Bone marrow (tissue), 2 donors: ENCODE measurements around the gene NTRK3.
A peak's percentile ranks its signal among the peaks of the same experiment; 100 is the strongest.

ENCODE experiments used
- DNase-seq, 2 donors: peaks; one replicate each; lab custom pipeline; 2025; lab: John Stamatoyannopoulos, UW

NTRK3 gene

DNA sequence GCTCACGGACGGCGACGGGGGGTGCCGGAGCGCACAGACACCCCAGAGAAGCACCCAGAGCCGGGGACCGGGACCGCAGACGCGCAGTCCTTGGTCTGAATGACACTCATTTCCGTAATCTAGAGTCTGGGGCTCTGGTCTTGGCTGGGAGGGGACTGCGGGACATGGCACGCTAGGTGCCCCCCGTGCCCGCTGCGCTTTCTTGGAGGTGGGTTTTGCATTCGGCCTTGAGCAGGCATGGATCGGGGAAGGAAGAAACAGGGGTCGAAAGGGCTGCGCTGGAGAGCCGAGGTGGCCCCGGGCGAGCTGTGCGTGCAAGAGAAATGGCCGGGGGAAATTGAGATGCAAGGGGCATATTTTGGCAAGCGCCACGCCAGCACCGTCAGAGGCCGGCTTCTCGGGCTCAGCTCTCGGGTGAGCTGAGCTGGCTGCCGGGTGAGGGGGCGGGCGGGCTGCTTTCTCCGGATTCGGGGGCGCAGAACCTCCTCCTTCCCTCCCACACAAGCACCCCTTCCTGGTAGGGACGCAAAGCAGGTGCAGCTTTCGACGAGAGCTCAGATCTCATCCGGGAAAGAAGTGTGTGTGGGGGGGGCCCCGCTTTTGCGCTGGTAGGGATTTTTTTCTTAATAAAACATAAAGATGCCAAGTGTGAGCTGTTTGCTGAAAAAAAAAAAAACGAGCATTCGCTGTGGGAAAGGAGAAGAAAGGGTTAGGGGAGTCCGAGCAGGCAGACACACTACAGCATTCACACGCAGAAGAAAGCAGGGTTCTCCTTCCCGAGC, 963 bp upstream of the NTRK3 start:
- DNase-seq, result no peak

DNA sequence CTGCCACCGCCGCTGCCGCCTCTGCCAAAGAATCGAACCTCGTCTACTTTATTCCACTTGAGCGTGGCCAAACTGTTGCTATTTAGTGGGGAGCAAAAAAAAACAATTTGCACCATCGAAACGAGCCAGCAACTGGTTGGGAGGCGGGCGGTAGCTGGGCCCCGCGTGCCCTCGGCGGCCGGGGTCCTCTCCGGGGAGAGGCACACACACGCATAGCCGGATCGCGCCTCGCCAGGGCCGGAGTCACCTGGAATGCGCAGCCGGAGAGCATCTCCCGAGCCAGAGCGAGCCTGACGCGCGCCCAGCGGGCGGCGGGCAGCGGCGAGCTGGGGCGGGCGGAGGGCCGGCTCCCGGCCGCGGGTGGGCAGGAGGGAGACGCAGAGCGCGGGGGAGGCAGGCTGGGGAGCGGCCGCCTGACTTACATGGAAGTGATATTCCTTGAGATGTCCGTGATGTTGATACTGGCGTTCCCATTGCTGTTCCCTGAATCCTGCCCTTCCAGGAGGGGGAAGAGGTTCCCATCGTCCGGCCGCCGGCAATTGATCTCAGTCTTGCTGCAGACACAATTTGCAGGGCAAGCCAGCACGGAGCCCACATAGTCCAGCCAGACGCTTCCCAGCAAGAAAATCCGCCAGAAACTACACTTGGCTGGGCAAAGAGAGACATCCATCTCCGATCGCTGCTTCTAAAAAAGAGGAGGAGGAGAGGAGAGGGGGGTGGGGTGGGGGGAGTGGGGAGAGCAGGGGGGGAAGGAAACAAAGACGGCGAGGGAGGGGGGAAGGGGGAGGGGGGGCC, 858 bp downstream of the NTRK3 start:
- no peak for DNase-seq

DNA sequence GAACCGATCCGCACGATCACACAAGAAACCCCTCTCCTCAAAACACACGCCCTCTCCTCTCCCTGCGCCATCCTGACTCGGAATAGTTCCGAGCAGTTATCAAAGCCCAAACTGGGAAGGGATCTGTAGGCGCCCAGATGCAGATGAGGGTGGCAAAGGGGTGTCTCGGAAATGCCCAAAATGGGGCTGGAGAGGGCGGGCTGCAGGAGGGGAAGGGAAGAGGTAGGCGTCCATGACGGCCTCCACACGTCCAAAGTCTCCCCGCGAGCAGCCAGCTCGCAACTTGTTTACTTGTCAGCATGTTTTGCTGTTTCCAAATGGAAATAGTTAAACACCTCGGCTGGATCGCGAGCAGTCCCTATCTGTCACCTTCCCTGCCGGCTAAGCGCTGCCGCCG, 1.5 kb downstream of the NTRK3 start:
- DNase-seq, result no peak

- DNase-seq, result no peak
These were observed 4.1 kb downstream of the NTRK3 start for GRCh38 chr15:88252441-88252840.

GRCh38 chr15:88250826-88251225, 5.7 kb downstream of the NTRK3 start:
- DNase-seq, result no peak

DNA sequence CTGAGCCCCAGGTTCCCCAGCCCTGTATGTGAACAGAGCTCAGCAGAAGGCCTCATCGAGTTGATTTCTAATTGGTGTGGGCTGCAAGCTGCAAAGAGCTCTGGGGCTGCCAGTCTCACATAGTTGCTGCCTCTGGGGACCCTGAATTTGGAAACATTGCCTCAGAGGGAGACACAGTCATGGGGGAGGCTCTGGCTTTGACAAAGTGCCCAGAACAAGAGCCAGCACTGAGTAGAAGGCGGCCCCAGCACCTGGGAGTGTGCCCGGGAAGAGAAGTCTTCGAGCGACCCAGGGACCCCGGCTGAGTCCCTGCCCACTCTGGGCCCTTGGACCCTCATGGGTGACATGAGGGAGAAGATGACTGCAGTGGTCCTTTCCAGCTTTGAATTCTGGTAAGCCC, 7.3 kb downstream of the NTRK3 start:
- DNase-seq, result no peak

GRCh38 chr15:88247914-88248313, 8.6 kb downstream of the NTRK3 start:
- no peak for DNase-seq

DNA sequence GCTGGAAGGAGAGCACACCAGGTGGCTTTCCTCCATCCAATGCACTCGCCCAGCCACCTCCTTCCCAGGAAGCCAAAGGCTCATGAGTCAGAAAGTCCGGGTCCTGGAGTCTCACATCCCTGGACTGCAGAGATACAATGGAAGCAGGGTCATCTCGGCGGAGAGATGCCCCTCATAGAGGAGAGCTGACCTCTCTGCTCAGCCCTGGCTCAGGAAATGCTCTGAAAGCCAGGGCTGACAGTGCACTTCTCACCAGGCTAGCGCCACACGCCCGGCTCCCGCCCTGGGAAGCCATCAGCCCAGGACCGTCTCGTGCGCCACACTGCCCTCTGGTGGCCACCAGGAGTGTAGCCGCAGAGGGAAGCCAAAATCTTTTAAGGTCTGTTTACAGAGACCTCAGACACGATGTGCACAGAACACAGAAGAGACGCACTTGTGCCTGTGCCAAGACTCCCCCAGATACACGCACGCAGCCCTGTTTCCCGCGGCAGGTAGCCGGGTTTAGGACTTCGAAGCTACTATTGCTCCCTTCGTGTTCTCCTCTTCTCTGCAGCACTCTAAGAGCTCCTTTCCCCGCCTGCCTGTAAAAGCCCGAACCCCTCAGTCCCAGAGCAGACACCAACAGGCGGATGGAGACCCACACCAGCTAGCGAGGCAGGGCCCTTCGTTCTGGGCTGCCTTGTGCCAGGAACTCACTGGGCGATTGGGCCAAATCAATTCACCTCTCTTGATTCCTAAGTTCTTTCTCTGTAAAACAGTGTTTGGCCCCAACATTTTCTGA, 9.7 kb downstream of the NTRK3 start:
- DNase-seq, result peak; percentile 3 to 48

GRCh38 chr15:88246081-88246480, 10.5 kb downstream of the NTRK3 start:
- no peak for DNase-seq

GRCh38 chr15:88243895-88244787, 12.4 kb downstream of the NTRK3 start:
- DNase-seq, result no peak

DNA sequence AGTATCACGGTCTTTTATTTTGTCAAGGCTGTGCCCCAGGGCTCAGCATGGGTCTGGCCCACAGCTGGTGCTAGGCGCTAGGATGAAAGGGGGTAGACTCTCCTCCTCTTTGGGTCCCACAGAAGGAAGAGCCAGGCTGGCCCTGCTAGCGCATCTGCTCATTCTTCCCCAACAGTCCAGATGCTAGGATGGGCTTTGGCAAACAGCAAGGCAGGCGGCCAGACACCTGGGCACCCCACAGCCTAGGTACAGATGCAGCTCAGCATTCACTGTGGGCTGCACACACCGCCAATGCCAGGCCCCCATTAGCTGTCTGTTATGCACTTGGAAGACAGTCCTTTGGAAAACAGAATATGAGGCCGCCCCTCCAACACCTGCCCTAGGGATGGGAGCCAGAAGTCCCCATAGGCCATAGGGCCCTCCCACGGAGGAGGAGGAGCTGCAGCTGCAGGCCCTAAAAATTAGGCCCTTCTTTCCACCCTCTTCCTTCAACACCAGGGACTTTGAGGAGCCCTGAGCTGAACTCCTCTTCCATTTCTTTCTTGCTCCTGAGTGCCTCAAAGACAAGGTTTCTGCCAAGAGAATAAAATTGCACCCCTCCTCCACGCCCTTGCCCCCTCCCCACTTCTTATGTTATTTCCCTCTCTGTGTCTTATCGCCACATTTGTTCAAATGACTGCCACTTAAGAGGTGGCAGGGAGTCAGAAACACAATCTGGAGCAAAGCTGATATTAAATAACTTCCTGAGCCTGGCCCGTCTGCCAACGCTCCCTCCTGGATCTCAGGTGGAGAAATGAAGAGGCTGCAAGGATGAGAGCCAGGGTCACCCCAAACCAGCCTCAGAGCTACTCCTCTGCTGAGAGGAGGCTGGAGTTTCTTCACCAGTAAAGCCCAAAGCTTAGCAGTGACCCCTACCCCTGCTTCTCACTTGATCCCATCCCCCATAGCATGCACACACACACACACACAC, 13.7 kb downstream of the NTRK3 start:
- DNase-seq, result no peak

GRCh38 chr15:88241461-88241860, 15.1 kb downstream of the NTRK3 start:
- no peak for DNase-seq

- DNase-seq, result no peak
These were observed 15.5 kb downstream of the NTRK3 start for GRCh38 chr15:88241060-88241459.

DNA sequence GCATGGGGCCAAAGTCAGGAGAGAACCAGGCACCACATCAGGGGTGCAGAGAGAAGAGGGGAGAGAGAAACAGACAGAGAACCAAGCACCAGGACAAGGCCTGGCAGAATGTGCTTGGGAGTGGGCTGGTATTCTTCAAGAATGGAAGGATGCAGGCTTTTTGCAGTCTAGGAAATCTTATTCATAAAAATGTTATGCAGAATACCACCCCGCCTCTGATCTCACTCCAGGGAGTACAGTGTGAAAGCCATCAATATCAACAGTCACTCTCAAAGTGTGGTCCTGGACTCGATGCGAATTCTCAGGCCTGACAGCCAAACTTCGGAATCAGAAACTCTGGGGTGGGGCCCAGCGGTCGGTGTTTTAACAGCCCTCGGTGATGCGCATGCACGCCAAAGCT, 16.9 kb downstream of the NTRK3 start:
- no peak for DNase-seq

DNA sequence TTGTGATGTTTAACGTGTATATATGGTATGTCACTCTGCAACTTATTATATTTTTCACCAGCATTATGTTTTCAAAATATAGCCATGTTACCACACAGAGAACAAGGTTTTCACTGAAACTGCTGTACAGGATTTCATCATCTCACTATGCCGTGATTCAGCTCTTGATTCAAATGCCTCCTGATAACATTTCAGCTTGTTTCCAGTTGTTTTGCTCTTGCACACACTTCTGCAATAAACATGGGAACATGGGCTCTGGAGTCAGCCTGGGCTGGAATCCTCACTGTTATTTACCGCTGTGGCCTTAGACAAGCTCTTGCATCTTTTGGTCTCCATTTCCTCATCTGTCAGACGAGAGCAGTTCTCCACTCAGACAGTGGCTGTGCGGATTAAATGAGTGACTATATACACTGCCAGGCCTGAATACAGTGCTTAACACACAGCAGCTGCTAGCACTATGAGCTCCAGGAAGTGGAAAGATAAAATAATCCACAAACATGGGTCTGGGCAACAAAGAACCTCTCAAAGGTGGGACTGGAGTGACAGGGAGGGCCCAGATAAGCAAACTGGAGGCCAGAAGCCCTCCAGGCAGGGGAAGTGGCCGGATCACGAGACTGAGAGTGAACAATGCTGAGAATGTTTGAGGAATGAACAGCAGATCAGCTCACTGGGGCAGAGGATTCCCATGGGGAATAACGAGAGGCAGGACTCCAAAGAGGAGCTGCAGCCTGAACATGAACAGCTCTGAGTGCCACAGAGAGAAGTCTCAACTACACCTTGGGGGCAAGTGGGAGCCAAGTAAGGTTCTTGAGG, 17.7 kb downstream of the NTRK3 start:
- DNase-seq, result no peak

- DNase-seq, result no peak
These were observed 21.8 kb downstream of the NTRK3 start for GRCh38 chr15:88234711-88235110.

DNA sequence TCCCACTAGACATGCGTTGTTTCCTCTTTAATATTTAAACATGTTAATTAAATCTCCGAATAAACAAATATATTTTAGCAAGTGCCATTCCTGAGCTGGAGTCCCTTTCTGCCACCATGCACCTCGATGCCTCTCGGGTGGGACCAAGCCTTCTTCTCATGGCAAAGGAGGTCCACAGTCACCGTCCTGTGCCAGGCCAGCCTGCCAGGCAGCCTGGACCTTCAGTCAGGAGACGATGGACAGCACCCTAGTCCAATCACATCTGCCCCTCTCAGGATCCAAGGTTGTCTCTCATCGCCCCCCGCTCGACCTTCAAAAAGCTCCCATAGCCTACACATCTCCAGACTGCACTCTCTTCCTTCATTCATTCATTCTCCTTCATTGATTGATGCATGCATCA, 22.6 kb downstream of the NTRK3 start:
- no peak for DNase-seq

GRCh38 chr15:88232771-88233201, 23.8 kb downstream of the NTRK3 start:
- no peak for DNase-seq

DNA sequence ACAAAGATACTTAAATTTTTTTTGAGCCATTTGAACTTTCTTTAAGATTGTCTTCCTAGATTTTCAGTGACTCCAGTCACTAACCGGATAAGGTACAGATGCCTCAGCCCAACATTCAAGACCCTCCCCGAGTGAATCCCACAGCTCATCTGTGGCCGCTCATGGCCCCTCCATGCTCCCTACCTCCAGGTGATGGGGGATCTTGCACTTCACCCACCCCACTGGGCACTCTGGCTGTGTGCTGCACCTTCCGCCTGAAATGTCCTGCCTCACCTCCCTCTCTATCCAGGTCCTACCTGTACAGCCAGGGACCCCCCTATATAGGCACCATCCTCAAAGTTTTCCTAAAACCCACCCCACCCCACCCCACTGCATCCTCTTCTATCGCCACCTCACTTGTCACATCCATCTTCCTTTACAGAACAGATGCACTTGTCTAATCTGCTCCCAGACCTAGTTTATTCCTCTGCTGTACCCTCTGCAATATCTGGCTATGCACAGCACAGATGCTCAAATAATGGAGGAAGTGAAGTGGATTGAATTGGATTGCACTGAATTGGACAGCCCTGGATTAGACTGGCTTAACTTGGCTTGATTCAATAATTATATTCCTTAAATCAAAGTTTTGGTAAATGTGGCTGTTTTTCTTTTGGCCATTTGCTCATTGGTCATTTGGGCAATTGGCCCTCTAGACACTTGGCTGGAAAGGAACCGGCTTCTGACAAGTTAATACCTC, 24.5 kb downstream of the NTRK3 start:
- no peak for DNase-seq
